Measurements from ENCODE around the gene KISS1R.

- TF ChIP-seq, protein P1, sequence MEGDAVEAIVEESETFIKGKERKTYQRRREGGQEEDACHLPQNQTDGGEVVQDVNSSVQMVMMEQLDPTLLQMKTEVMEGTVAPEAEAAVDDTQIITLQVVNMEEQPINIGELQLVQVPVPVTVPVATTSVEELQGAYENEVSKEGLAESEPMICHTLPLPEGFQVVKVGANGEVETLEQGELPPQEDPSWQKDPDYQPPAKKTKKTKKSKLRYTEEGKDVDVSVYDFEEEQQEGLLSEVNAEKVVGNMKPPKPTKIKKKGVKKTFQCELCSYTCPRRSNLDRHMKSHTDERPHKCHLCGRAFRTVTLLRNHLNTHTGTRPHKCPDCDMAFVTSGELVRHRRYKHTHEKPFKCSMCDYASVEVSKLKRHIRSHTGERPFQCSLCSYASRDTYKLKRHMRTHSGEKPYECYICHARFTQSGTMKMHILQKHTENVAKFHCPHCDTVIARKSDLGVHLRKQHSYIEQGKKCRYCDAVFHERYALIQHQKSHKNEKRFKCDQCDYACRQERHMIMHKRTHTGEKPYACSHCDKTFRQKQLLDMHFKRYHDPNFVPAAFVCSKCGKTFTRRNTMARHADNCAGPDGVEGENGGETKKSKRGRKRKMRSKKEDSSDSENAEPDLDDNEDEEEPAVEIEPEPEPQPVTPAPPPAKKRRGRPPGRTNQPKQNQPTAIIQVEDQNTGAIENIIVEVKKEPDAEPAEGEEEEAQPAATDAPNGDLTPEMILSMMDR (conservative IDR thresholded peaks at IDR 0.05; ENCODE audit: low read length): no peak
- no peak for TF ChIP-seq EZH2phosphoT487 (IDR thresholded peaks at IDR 0.05; ENCODE audit: borderline replicate concordance)
These were observed 42.1 kb downstream of the KISS1R start for GRCh38 chr19:958967-959855.
